H9 (cell line): ENCODE results near the gene KIRREL3. TPM values are rescaled to one million over a fixed set of nuclear protein-coding genes. Genes with fewer than 3 reads are reported as not detected.

Experiments used
- DNase-seq: peaks from one replicate; pipeline ENCODE4 v3.0.0-alpha.2; 2017
- H2AFZ ChIP-seq: one replicate; pipeline ENCODE4 v1.6.1; 2013; ENCODE audit warnings: mild to moderate bottlenecking, low read length, control low read depth, moderate library complexity
- H2AK5ac ChIP-seq: 2 replicates; pipeline ENCODE4 v1.6.1; 2013; ENCODE audit warnings: low read length, control low read depth, mixed read lengths; ENCODE audit not compliant: insufficient read length
- H2BK120ac ChIP-seq: one replicate; pipeline ENCODE4 v1.6.1; 2013; ENCODE audit warnings: low read depth, mild to moderate bottlenecking, low read length, control low read depth, inconsistent platforms; ENCODE audit not compliant: poor library complexity, severe bottlenecking
- H2BK12ac ChIP-seq: 2 replicates; pipeline ENCODE4 v1.6.1; 2013; ENCODE audit warnings: low read length, control low read depth, mixed read lengths, low read depth; ENCODE audit not compliant: insufficient read length
- H2BK15ac ChIP-seq: 2 replicates; pipeline ENCODE4 v1.6.1; 2013; ENCODE audit warnings: low read depth, low read length, control low read depth
- H2BK20ac ChIP-seq: one replicate; pipeline ENCODE4 v1.6.1; 2013; ENCODE audit warnings: low read depth, mild to moderate bottlenecking, low read length, control low read depth, inconsistent platforms; ENCODE audit not compliant: poor library complexity, severe bottlenecking
- H2BK5ac ChIP-seq: 2 replicates; pipeline ENCODE4 v1.6.1; 2013; ENCODE audit warnings: low read length, control low read depth, mixed read lengths; ENCODE audit not compliant: insufficient read length
- H3K14ac ChIP-seq: 2 replicates; pipeline ENCODE4 v1.6.1; 2013; ENCODE audit warnings: low read length, control low read depth; ENCODE audit not compliant: insufficient read depth
- H3K18ac ChIP-seq: 2 replicates; pipeline ENCODE4 v1.6.1; 2013; ENCODE audit warnings: low read depth, mild to moderate bottlenecking, mixed read lengths, low read length, control low read depth; ENCODE audit not compliant: insufficient read length
- H3K23ac ChIP-seq: 2 replicates; pipeline ENCODE4 v1.6.1; 2013; ENCODE audit warnings: low read length, control low read depth, mixed read lengths, low read depth; ENCODE audit not compliant: insufficient read length
- H3K23me2 ChIP-seq: 2 replicates; pipeline ENCODE4 v1.6.1; 2013; ENCODE audit warnings: low read depth, mild to moderate bottlenecking, mixed read lengths, low read length, control low read depth; ENCODE audit not compliant: insufficient read length, poor library complexity, severe bottlenecking
- H3K27ac ChIP-seq: 2 replicates; pipeline ENCODE4 v1.5.1; 2013; ENCODE audit warnings: low read length, control low read depth, mixed read lengths, low read depth; ENCODE audit not compliant: insufficient read length
- H3K27me3 ChIP-seq: 2 replicates; pipeline ENCODE4 v1.6.1; 2013; ENCODE audit warnings: low read length, control low read depth, inconsistent platforms; ENCODE audit not compliant: insufficient read depth
- H3K4ac ChIP-seq: 2 replicates; pipeline ENCODE4 v1.6.1; 2013; ENCODE audit warnings: low read depth, mild to moderate bottlenecking, control low read depth, inconsistent platforms, low read length, moderate library complexity
- H3K4me1 ChIP-seq: 2 replicates; pipeline ENCODE4 v1.6.1; 2013; ENCODE audit warnings: low read length, control low read depth, inconsistent platforms; ENCODE audit not compliant: insufficient read depth
- H3K4me2 ChIP-seq: 2 replicates; pipeline ENCODE4 v1.6.1; 2013; ENCODE audit warnings: low read length, control low read depth, mixed read lengths; ENCODE audit not compliant: insufficient read length, insufficient read depth
- H3K56ac ChIP-seq: 2 replicates; pipeline ENCODE4 v1.6.1; 2013; ENCODE audit warnings: low read depth, mild to moderate bottlenecking, mixed read lengths, low read length, control low read depth; ENCODE audit not compliant: insufficient read length
- H3K79me1 ChIP-seq: 2 replicates; pipeline ENCODE4 v1.6.1; 2013; ENCODE audit warnings: low read depth, mild to moderate bottlenecking, moderate library complexity, low read length, control low read depth, inconsistent platforms; ENCODE audit not compliant: insufficient read depth, poor library complexity, severe bottlenecking
- H3K79me2 ChIP-seq: 2 replicates; pipeline ENCODE4 v1.6.1; 2013; ENCODE audit warnings: low read length, control low read depth, inconsistent platforms; ENCODE audit not compliant: insufficient read depth
- H3K9ac ChIP-seq: 2 replicates; pipeline ENCODE4 v1.6.1; 2013; ENCODE audit warnings: low read length, control low read depth, mixed read lengths; ENCODE audit not compliant: insufficient read length; ENCODE audit errors: extremely low read depth
- H3K9me3 ChIP-seq: one replicate; pipeline ENCODE4 v1.6.1; 2013; ENCODE audit warnings: low read depth, low read length, inconsistent platforms; ENCODE audit not compliant: control insufficient read depth
- H3T11ph ChIP-seq: one replicate; pipeline ENCODE4 v1.6.1; 2013; ENCODE audit warnings: mild to moderate bottlenecking, low read length, control low read depth, inconsistent platforms
- H4K20me1 ChIP-seq: one replicate; pipeline ENCODE4 v1.6.1; 2013; ENCODE audit not compliant: control insufficient read depth, insufficient read length, insufficient read depth
- H4K5ac ChIP-seq: 2 replicates; pipeline ENCODE4 v1.6.1; 2013; ENCODE audit warnings: low read depth, mild to moderate bottlenecking, mixed read lengths, low read length, control low read depth; ENCODE audit not compliant: insufficient read length
- H4K8ac ChIP-seq: replicated peaks from 2 replicates; pipeline ENCODE4 v1.6.1; 2013; ENCODE audit warnings: low read length, control low read depth, mixed read lengths, low read depth; ENCODE audit not compliant: insufficient read length
- H4K91ac ChIP-seq: 2 replicates; pipeline ENCODE4 v1.6.1; 2013; ENCODE audit warnings: low read depth, mild to moderate bottlenecking, moderate library complexity, mixed read lengths, low read length, control low read depth; ENCODE audit not compliant: insufficient read length
- H3K27ac Mint-ChIP-seq, 3 experiments: 2 replicates in 2 of 3; 3 replicates in 1 of 3; pipeline ENCODE4 v1.8.0; 2020 to 2021; ENCODE audit warnings: mixed read lengths in 3 of 3, mild to moderate bottlenecking in 1 of 3, moderate library complexity in 1 of 3
- H3K27me3 Mint-ChIP-seq: 2 replicates; pipeline ENCODE4 v1.8.0; 2021; ENCODE audit warnings: low read depth, mild to moderate bottlenecking, moderate library complexity, mixed read lengths
- H3K36me3 Mint-ChIP-seq, 3 experiments: 2 replicates in 2 of 3; 3 replicates in 1 of 3; pipeline ENCODE4 v1.8.0; 2020 to 2021; ENCODE audit warnings: low read depth in 3 of 3, mixed read lengths in 3 of 3; ENCODE audit not compliant: insufficient read depth in 1 of 3
- H3K4me1 Mint-ChIP-seq, 2 experiments: 2 replicates each; pipeline ENCODE4 v1.8.0; 2020; ENCODE audit warnings: mixed read lengths in 2 of 2
- H3K4me3 Mint-ChIP-seq, 2 experiments: 2 replicates in 1 of 2; 3 replicates in 1 of 2; pipeline ENCODE4 v1.8.0; 2020 to 2021; ENCODE audit warnings: mild to moderate bottlenecking in 2 of 2, mixed read lengths in 2 of 2, moderate library complexity in 1 of 2
- H3K9me3 Mint-ChIP-seq, 2 experiments: 2 replicates in 1 of 2; 3 replicates in 1 of 2; pipeline ENCODE4 v1.8.0; 2020; ENCODE audit warnings: mild to moderate bottlenecking in 2 of 2, mixed read lengths in 2 of 2, moderate library complexity in 1 of 2
- CTCF ChIP-seq: fragments of 200-600 bp; sonication (generic); conservative IDR thresholded peaks from 3 replicates; pipeline ENCODE4 v1.8.0; 2021; ENCODE audit warnings: antibody characterized with exemption, mild to moderate bottlenecking
- WGBS: extraction: QIAGEN DNeasy Blood & Tissue Kit; methylation state at CpG from one replicate; pipeline ENCODE4 v1.1.7; 2013; ENCODE audit warnings: missing lambda C conversion rate, low lambda C conversion rate, mixed read lengths; ENCODE audit not compliant: insufficient read length; ENCODE audit errors: extremely low coverage; 5-methylcytosine and 5-hydroxymethylcytosine counted together
- total RNA-seq: library from RNA; stranded (reverse); gene quantifications from 2 replicates; pipeline ENCODE4 v1.2.1, GENCODE V29; 2021

KIRREL3 gene
- total RNA-seq, 1 experiment from 2014 or later: 0.17 TPM

DNA sequence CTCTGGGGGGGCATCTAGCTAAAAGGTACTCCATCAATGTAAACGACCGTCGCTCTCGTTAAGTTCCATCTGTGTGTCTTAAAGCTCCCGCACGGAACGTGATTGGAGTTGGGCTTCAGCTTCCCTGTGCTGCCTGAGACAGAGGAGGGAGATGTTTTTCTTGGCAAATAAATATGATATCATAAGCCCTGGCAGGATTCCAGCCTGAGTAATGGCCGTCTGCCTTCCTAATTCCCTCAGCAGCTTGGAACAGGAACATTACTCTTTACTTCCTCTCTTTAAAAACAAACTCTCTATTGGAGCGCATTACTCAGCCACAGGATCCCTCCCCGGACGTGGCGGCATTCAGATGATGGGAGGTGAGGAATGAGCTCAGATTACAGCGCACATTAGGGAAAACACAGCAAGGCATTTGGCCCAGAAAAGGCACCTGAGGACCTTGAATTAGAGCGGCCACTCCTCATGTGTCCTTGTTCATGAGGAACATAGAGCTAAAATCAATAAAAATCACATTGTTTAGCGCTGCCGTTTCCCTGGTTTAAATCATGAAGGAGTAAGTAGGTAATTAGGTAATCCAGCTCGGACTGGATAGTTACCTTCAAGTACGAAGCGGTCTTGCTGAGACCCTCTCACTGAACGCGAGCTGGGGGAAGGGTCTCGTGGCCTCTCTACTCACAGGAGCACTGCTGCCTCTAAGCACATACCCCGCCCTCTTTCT, 414.6 kb downstream of the KIRREL3 start:
- H3K4me1 ChIP-seq: peaks cover 4% of the 10 kb centered on the region; the same call in 1 of the 2 replicates
- no peaks in the 10 kb centered on the region for H3K27me3 ChIP-seq
- peak overlapping the region; percentile 19 for H2AFZ ChIP-seq
- H3K79me1 ChIP-seq: no peaks in the 10 kb centered on the region
- H2BK12ac ChIP-seq: no peak overlapping the region
- H2BK15ac ChIP-seq: no peak overlapping the region
- no peaks in the 10 kb centered on the region for H3K23me2 ChIP-seq
- H3K4ac ChIP-seq: no peak overlapping the region
- no peaks in the 10 kb centered on the region for H3K36me3 Mint-ChIP-seq
- no peak overlapping the region for H4K91ac ChIP-seq
- no peak overlapping the region for H3T11ph ChIP-seq
- peak overlapping the region; percentile 9 for H3K4me2 ChIP-seq
- H3K4me1 Mint-ChIP-seq: peaks cover 6 to 14% of the 10 kb centered on the region in 2 experiments
- TF ChIP-seq CTCF: no peak
- H3K79me2 ChIP-seq: no peaks in the 10 kb centered on the region
- H2BK120ac ChIP-seq: no peak overlapping the region
- H4K8ac ChIP-seq: no peak overlapping the region
- no peak overlapping the region for H3K56ac ChIP-seq
- DNase-seq: peak; percentile 81
- H3K23ac ChIP-seq: no peak overlapping the region
- H2AK5ac ChIP-seq: no peak overlapping the region
- H3K9ac ChIP-seq: no peak overlapping the region
- H3K14ac ChIP-seq: peak overlapping the region; percentile 14; the same call in 1 of the 2 replicates
- no peaks in the 10 kb centered on the region for H3K9me3 Mint-ChIP-seq
- H2BK5ac ChIP-seq: no peak overlapping the region
- H2BK20ac ChIP-seq: no peak overlapping the region
- H3K18ac ChIP-seq: peak overlapping the region; percentile 28
- H3K27me3 Mint-ChIP-seq: no peaks in the 10 kb centered on the region; the same call in 1 of the 2 replicates
- no peak overlapping the region for H3K27ac Mint-ChIP-seq
- no peak overlapping the region for H4K5ac ChIP-seq
- no peak overlapping the region for H3K4me3 Mint-ChIP-seq
- no peaks in the 10 kb centered on the region for H3K9me3 ChIP-seq
- WGBS: no CpG with 5 or more reads among the region's 23 CpGs
- H4K20me1 ChIP-seq: no peaks in the 10 kb centered on the region
- H3K27ac ChIP-seq: peak overlapping the region; percentile 55
